Retinal pigment epithelial cell (primary cell): ENCODE results near the gene GAP43.

Source experiments
- DNase-seq: peaks from one replicate; pipeline ENCODE4 v3.0.0-alpha.2; 2010; ENCODE audit warnings: low read depth
- H3K4me3 ChIP-seq: 2 replicates; pipeline ENCODE4 v1.5.1; 2011; ENCODE audit warnings: mild to moderate bottlenecking, low read length, control low read depth, moderate library complexity
- CTCF ChIP-seq: conservative IDR thresholded peaks from 2 replicates; pipeline ENCODE4 v1.5.1; 2011; ENCODE audit warnings: low read depth, low read length, control low read depth, inconsistent platforms

GAP43 gene

GRCh38 chr3:115706311-115706829, 83.1 kb downstream of the GAP43 start:
- H3K4me3 ChIP-seq: no peak overlapping the region
- no peak for DNase-seq
- no peak for TF ChIP-seq CTCF

GRCh38 chr3:115708540-115708939, 85.2 kb downstream of the GAP43 start:
- TF ChIP-seq CTCF: no peak
- DNase-seq: no peak
- H3K4me3 ChIP-seq: no peak overlapping the region

- DNase-seq: no peak
- no peak for TF ChIP-seq CTCF
- H3K4me3 ChIP-seq: no peak overlapping the region
Measured at GRCh38 chr3:115709093-115709492, 85.8 kb downstream of the GAP43 start.

GRCh38 chr3:115709931-115710330, 86.6 kb downstream of the GAP43 start:
- DNase-seq: no peak
- no peak for TF ChIP-seq CTCF
- H3K4me3 ChIP-seq: no peak overlapping the region

- no peak for TF ChIP-seq CTCF
- no peak overlapping the region for H3K4me3 ChIP-seq
- DNase-seq: no peak
Measured at GRCh38 chr3:115710799-115711198, 87.5 kb downstream of the GAP43 start.

- H3K4me3 ChIP-seq: no peak overlapping the region
- DNase-seq: no peak
- TF ChIP-seq CTCF: no peak
Measured at GRCh38 chr3:115712871-115713270, 89.6 kb downstream of the GAP43 start.

- no peak for TF ChIP-seq CTCF
- H3K4me3 ChIP-seq: no peak overlapping the region
- DNase-seq: no peak
Measured at GRCh38 chr3:115713284-115713683, 90.0 kb downstream of the GAP43 start.
